ENCODE data around the gene TESK2.
"Not testable (repeated sequence)": the region's sequence is repeated elsewhere in the genome, so short reads cannot be mapped to it uniquely, and the experiment has no call there.

The TESK2 gene, protein sequence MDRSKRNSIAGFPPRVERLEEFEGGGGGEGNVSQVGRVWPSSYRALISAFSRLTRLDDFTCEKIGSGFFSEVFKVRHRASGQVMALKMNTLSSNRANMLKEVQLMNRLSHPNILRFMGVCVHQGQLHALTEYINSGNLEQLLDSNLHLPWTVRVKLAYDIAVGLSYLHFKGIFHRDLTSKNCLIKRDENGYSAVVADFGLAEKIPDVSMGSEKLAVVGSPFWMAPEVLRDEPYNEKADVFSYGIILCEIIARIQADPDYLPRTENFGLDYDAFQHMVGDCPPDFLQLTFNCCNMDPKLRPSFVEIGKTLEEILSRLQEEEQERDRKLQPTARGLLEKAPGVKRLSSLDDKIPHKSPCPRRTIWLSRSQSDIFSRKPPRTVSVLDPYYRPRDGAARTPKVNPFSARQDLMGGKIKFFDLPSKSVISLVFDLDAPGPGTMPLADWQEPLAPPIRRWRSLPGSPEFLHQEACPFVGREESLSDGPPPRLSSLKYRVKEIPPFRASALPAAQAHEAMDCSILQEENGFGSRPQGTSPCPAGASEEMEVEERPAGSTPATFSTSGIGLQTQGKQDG

GRCh38 chr1:45490626-45491486, at the start of gene TESK2:
Gene TESK2, minus strand, starts transcription at chr1:45491163. Its CDS starts 33,378 bp downstream, at chr1:45457785.
- Mint-ChIP-seq H3K4me3 (no peak within 1 kb of the TSS), H3K27ac (no peak within 1 kb of the TSS), H3K9me3 (no peaks in the 10 kb centered on the region), H3K36me3 (no peaks in the 10 kb centered on the region), H3K27me3 (no peaks in the 10 kb centered on the region), H3K4me1 (peaks cover 8% of the 10 kb centered on the region)
- CTCF ChIA-PET: interaction anchor here (1.1 to 7.8 kb wide), 7 partner anchors 75 to 774 kb away, joined by 3 to 159 read pairs (median 28); partner anchors contain the start of genes HECTD3, MUTYH, TOE1 and UROD
- DNase-seq: peak; percentile 98

- H3K36me3 Mint-ChIP-seq: no peaks in the 10 kb centered on the region
- H3K27ac Mint-ChIP-seq: no peak overlapping the region
- H3K27me3 Mint-ChIP-seq: peaks cover 13% of the 10 kb centered on the region
- H3K4me3 Mint-ChIP-seq: no peak overlapping the region
- H3K4me1 Mint-ChIP-seq: peaks cover 12% of the 10 kb centered on the region
- H3K9me3 Mint-ChIP-seq: no peaks in the 10 kb centered on the region
- DNase-seq: no peak
- CTCF ChIA-PET: interaction anchor here (0.9 to 1.9 kb wide), 3 partner anchors 14 to 32 kb away, joined by 4 to 5 read pairs (median 4); no protein-coding TSS in a partner anchor
These were observed 45.9 kb upstream of the TESK2 start for GRCh38 chr1:45536886-45537285.

DNA sequence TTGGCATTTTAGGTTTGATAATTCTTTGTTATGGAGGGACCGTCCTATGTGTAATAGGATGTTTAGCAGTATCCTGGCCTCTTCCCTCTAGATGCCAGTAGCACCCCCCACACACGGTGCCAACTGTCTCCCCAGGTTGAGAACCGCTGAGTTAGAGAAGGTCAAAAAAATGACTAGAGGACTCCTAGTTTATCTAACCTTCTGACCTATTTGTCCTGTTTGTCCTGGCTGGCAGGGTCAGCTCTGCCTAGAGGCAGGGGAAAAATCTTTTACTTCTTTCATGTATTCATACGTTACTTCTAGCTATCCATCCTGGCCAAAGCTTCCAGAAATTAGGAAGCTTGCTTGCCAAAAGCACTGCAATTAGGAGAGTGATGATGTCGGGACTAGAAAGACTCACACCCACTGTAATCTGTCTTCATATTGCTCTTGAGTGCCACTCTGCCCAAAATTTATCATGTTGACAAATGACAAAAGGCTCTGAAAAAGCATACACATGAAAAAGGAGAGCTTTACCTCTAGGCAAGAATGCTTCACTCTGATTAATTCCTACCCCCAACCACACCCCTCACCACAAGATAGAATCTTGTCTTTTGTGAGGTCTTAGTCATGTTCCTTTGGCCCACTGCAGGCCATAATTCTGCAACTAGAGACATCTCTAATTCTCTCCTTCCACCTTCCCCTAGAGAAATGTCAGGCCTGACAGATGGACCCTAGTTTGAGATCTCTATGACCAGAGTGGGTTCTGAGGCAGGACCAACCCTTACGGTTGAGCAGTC, 45.2 kb upstream of the TESK2 start:
- CTCF ChIA-PET: interaction anchor here (0.9 to 1.9 kb wide), 5 partner anchors 9 to 43 kb away, joined by 4 to 5 read pairs (median 4); no protein-coding TSS in a partner anchor
- no peaks in the 10 kb centered on the region for H3K9me3 Mint-ChIP-seq
- no peak for DNase-seq
- no peaks in the 10 kb centered on the region for H3K36me3 Mint-ChIP-seq
- peaks cover 15% of the 10 kb centered on the region for H3K27me3 Mint-ChIP-seq
- H3K27ac Mint-ChIP-seq: no peak overlapping the region
- no peak overlapping the region for H3K4me3 Mint-ChIP-seq
- H3K4me1 Mint-ChIP-seq: peaks cover 12% of the 10 kb centered on the region

DNA sequence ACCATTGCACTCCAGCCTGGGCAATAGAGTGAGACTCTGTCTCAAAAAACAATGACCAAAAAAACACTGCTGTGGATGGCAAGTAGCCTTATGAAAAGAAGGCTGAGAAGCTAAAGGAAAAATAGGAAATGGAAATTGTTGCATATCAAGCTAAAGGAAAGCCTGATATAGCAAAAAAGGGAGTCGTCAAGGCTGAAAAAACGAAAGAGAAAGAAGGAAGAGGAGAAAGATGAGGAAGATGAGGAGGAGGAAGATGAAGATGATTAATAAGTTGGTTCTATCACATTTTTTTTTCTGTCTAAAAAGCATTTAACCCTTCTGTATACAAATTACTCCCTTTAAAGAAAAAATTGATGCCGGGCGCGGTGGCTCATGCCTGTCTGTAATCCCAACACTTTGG, 40.9 kb upstream of the TESK2 start:
- Mint-ChIP-seq H3K4me1 (peaks cover 7% of the 10 kb centered on the region), H3K27ac (no peak overlapping the region)
- CTCF ChIA-PET: interaction anchor here (1.0 kb wide), 1 partner anchor 35 kb away, joined by 3 read pairs; no protein-coding TSS in a partner anchor

DNA sequence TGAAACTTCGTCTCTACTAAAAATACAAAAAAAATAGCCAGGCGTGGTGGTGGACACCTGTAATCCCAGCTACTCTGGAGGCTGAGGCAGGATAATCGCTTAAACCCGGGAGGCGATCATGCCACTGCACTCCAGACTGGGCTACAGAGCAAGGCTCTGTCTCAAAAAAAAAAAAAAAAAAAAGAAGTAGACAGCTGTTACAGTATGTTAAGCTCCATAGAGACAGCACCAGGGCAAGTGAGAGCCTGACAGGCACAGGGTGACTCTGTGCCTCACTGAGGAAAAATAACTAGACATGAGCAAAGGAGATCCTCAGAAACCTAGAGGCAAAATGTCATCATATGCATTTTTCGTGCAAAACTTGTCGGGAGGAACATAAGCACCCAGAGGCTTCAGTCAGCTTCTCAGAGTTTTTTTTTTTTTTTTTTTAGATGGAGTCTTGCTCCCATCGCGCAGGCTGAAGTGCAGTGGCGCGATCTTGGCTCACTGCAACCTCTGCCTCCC, 39.7 kb upstream of the TESK2 start:
- Mint-ChIP-seq H3K27ac (no peak overlapping the region), H3K9me3 (no peaks in the 10 kb centered on the region), H3K36me3 (no peaks in the 10 kb centered on the region), H3K4me3 (no peak overlapping the region), H3K4me1 (no peaks in the 10 kb centered on the region), H3K27me3 (peaks cover 24% of the 10 kb centered on the region)
- DNase-seq: no peak
- CTCF ChIA-PET: interaction anchor here (0.6 to 1.1 kb wide), 2 partner anchors 20 to 38 kb away, joined by 3 to 4 read pairs; no protein-coding TSS in a partner anchor

More for the DNA sequence above, 40.9 kb upstream of the TESK2 start:
- H3K4me3 Mint-ChIP-seq: no peak overlapping the region
- no peak for DNase-seq
- no peaks in the 10 kb centered on the region for H3K9me3 Mint-ChIP-seq
- H3K36me3 Mint-ChIP-seq: no peaks in the 10 kb centered on the region
- peaks cover 19% of the 10 kb centered on the region for H3K27me3 Mint-ChIP-seq

DNA sequence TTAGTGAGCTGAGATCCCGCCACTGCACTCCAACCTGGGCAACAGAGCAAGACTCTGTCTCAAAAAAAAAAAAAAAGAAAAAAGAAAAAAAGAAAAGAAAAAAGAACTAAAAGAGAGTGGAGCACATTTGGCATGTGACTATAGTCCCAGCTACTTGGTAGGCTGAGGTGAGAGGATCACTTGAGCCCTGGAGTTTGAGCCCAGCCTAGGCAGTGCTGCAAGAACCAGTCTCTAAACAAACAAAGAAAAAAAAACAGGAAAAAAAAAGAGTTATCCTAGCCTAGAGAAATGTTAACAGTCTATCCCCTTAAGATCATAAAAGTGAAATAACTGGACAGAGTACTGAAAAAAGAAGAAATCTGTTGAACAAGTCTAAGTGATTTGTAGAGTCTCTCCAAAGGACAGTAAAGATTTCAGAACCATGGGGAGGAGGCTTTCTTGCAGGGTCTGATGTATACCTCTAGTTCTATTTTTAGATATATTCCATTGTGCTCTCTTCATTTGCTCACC, 35.2 kb upstream of the TESK2 start:
- H3K4me3 Mint-ChIP-seq: no peak overlapping the region
- H3K36me3 Mint-ChIP-seq: no peaks in the 10 kb centered on the region
- peaks cover 19% of the 10 kb centered on the region for H3K27me3 Mint-ChIP-seq
- H3K9me3 Mint-ChIP-seq: no peaks in the 10 kb centered on the region
- H3K27ac Mint-ChIP-seq: no peak overlapping the region
- CTCF ChIA-PET: interaction anchor here (1.4 kb wide), 1 partner anchor 25 kb away, joined by 4 read pairs; no protein-coding TSS in a partner anchor
- no peak for DNase-seq
- H3K4me1 Mint-ChIP-seq: peaks cover 26% of the 10 kb centered on the region

GRCh38 chr1:45523975-45524374, 33.0 kb upstream of the TESK2 start:
- DNase-seq, H3K27ac Mint-ChIP-seq, H3K36me3 Mint-ChIP-seq, H3K9me3 Mint-ChIP-seq, H3K4me3 Mint-ChIP-seq: not testable (repeated sequence)
- peaks cover 40% of the 10 kb centered on the region for H3K4me1 Mint-ChIP-seq
- CTCF ChIA-PET: interaction anchor here (1.0 to 1.8 kb wide), 2 partner anchors 20 to 45 kb away, joined by 3 to 4 read pairs; no protein-coding TSS in a partner anchor
- H3K27me3 Mint-ChIP-seq: peaks cover 18% of the 10 kb centered on the region

GRCh38 chr1:45523516-45523915, 32.6 kb upstream of the TESK2 start:
- Mint-ChIP-seq H3K27me3 (peaks cover 14% of the 10 kb centered on the region), H3K27ac (peak overlapping the region; percentile 66), H3K4me1 (peaks cover 45% of the 10 kb centered on the region)
- not testable (repeated sequence) for H3K4me3 Mint-ChIP-seq, H3K9me3 Mint-ChIP-seq, H3K36me3 Mint-ChIP-seq, DNase-seq
- CTCF ChIA-PET: interaction anchor here (0.7 to 1.8 kb wide), 3 partner anchors 13 to 228 kb away, joined by 3 to 4 read pairs (median 4); no protein-coding TSS in a partner anchor

- H3K4me3 Mint-ChIP-seq: peak overlapping the region; percentile 96
- H3K27me3 Mint-ChIP-seq: peaks cover 9% of the 10 kb centered on the region
- no peak for DNase-seq
- H3K36me3 Mint-ChIP-seq: peaks cover 10% of the 10 kb centered on the region
- peak overlapping the region; percentile 83 for H3K27ac Mint-ChIP-seq
- peaks cover 48% of the 10 kb centered on the region for H3K4me1 Mint-ChIP-seq
- no peaks in the 10 kb centered on the region for H3K9me3 Mint-ChIP-seq
- CTCF ChIA-PET: interaction anchor here (0.8 to 7.8 kb wide), 8 partner anchors 10 to 47 kb away, joined by 3 to 60 read pairs (median 4); no protein-coding TSS in a partner anchor
These were observed 31.6 kb upstream of the TESK2 start for GRCh38 chr1:45522324-45523104.

GRCh38 chr1:45521413-45522323, 30.7 kb upstream of the TESK2 start, which contains the start of gene PRDX1:
Gene PRDX1, minus strand, starts transcription at chr1:45521884. Its CDS starts 2,841 bp downstream, at chr1:45519043.
- peaks cover 54% of the 10 kb centered on the region for H3K4me1 Mint-ChIP-seq
- no peaks in the 10 kb centered on the region for H3K9me3 Mint-ChIP-seq
- peak within 1 kb of the TSS; percentile 96 for H3K4me3 Mint-ChIP-seq
- peaks cover 16% of the 10 kb centered on the region for H3K36me3 Mint-ChIP-seq
- peaks cover 3% of the 10 kb centered on the region for H3K27me3 Mint-ChIP-seq
- peak; percentile 97 for DNase-seq
- H3K27ac Mint-ChIP-seq: peak within 1 kb of the TSS; percentile 83
- CTCF ChIA-PET: interaction anchor here (0.8 to 7.8 kb wide), 8 partner anchors 10 to 48 kb away, joined by 3 to 60 read pairs (median 4); no protein-coding TSS in a partner anchor

GRCh38 chr1:45519774-45520173, 28.8 kb upstream of the TESK2 start:
- Mint-ChIP-seq H3K4me3 (peak overlapping the region; percentile 96), H3K27ac (peak overlapping the region; percentile 83), H3K36me3 (peaks cover 33% of the 10 kb centered on the region), H3K4me1 (peaks cover 56% of the 10 kb centered on the region)
- not testable (repeated sequence) for H3K27me3 Mint-ChIP-seq, DNase-seq, H3K9me3 Mint-ChIP-seq
- CTCF ChIA-PET: interaction anchor here (0.6 to 7.8 kb wide), 3 partner anchors 31 to 116 kb away, joined by 3 to 60 read pairs (median 5); partner anchors contain the start of gene AKR1A1
